ENCODE results near the gene CLTCL1. TPM values are rescaled to one million over a fixed set of nuclear protein-coding genes. Genes with fewer than 3 reads are reported as not detected.

CLTCL1 gene
- total RNA-seq, 1 experiment from 2014 or later: 7.1 TPM

GRCh38 chr22:19178657-19179496 lies 112.6 kb downstream of the CLTCL1 start, which contains the start of gene SLC25A1:
Gene SLC25A1, minus strand, starts transcription at chr22:19178736. Its CDS starts 63 bp downstream, at chr22:19178673.
- ChIA-PET CTCF (interaction anchor here (0.8 to 2.5 kb wide), 15 partner anchors 21 to 453 kb away, joined by 3 to 18 read pairs (median 4); partner anchors contain the start of genes CDC45, ESS2 and UFD1), RAD21 (ENCODE audit: low non-redundant PET in 1 of 2, low total read pairs in 2 of 2, uncharacterized antibody in 2 of 2, unreplicated experiment in 2 of 2) (interaction anchor here (0.7 to 1.6 kb wide), 4 partner anchors 111 to 451 kb away, joined by 3 to 7 read pairs (median 6); partner anchors contain the start of gene CLTCL1 (in 1 of the 2)), POLR2A (interaction anchor here (0.7 to 1.6 kb wide), 5 partner anchors 12 to 253 kb away, joined by 3 to 6 read pairs (median 4); partner anchors contain the start of genes CLTCL1 and HIRA)
- peak; percentile 63 for DNase-seq (ENCODE audit: low read depth, low spot score)
- peak within 1 kb of the TSS; percentile 95 for H3K4me2 ChIP-seq (ENCODE audit: low read length)
- H3K9me3 ChIP-seq (ENCODE audit: control insufficient read depth in 1 of 2, insufficient read depth in 1 of 2, low read depth in 1 of 2, low read length in 2 of 2): no peaks in the 10 kb centered on the region
- peaks cover 7 to 49% of the 10 kb centered on the region in 2 experiments for H3K4me1 ChIP-seq (ENCODE audit: control insufficient read depth in 1 of 2, insufficient read depth in 2 of 2, low read length in 2 of 2)
- no TSS peak for BruUV-seq (replicated peaks)
- TF ChIP-seq YY1 (IDR thresholded peaks at IDR 0.05; ENCODE audit: extremely low read depth, insufficient replicate concordance, low read depth, low read length) (no peak), SP1 (IDR thresholded peaks at IDR 0.05; ENCODE audit: low read depth) (peak; percentile 42), EZH2phosphoT487 (IDR thresholded peaks at IDR 0.05; ENCODE audit: borderline replicate concordance) (no peak), POLR2A (IDR thresholded peaks at IDR 0.05; ENCODE audit: borderline replicate concordance, extremely low read depth, insufficient read depth, insufficient read length) (peak; percentile 32), POLR2AphosphoS5 (IDR thresholded peaks at IDR 0.05; ENCODE audit: low read depth, low read length) (peak; percentile 66), ZNF274 (IDR thresholded peaks at IDR 0.05; ENCODE audit: low read depth, low read length) (no peak)
- peak within 1 kb of the TSS; percentile 84 for H3K9ac ChIP-seq (ENCODE audit: low read length)
- H3K36me3 ChIP-seq (ENCODE audit: control insufficient read depth in 1 of 2, insufficient read depth in 2 of 2, low read length in 2 of 2): no peaks in the 10 kb centered on the region
- no peaks in the 10 kb centered on the region for H3K27me3 ChIP-seq (ENCODE audit: insufficient read depth, low read length)
- intact Hi-C loops (cut with micrococcal nuclease): loop anchor here (1.0 to 2.0 kb wide), 3 partner anchors 252 to 451 kb away; partner anchors contain the start of gene HIRA
- no peaks in the 10 kb centered on the region for H4K20me1 ChIP-seq (ENCODE audit: insufficient read depth)
- peaks cover 37% of the 10 kb centered on the region for H3K79me2 ChIP-seq (ENCODE audit: insufficient read depth, low read length)
- H3K27ac ChIP-seq (ENCODE audit: low read depth, low read length): peak within 1 kb of the TSS; percentile 94
- peak; percentile 82 for ATAC-seq
- H3K4me3 ChIP-seq (replicated peaks in 1 of 2; ENCODE audit: low read depth in 1 of 2, low read length in 2 of 2): peak within 1 kb of the TSS; percentile 67 to 82
- H2AFZ ChIP-seq (ENCODE audit: low read depth, low read length, poor library complexity, severe bottlenecking): peak within 1 kb of the TSS; percentile 16
- H3K9me2 ChIP-seq (ENCODE audit: insufficient read depth): no peaks in the 10 kb centered on the region
